ENCODE data around the gene ATAD3B.
"Not testable (repeated sequence)": the region's sequence is repeated elsewhere in the genome, so short reads cannot be mapped to it uniquely, and the experiment has no call there.

DNA sequence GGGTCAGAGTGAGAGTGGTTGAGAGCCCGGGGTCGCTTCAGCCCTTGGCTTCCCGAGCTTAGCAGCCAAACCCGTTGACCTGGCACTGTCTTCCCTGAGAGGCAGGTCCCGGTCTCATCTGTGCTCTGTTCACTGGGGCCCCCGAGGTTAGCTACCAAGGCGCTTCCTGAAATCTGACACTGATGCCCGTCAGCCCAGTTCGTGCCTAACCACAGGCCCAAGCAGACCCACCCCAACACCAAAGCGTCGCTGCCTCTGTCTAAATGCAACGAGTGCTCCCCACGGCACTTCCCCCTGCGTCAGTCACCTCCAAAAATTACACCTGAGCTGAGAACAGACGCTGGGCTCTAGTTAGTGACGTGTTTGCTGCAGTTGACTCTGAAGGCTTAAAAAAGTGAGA is 42.8 kb downstream of the ATAD3B start:
- not testable (repeated sequence) for TF ChIP-seq CTCF (IDR thresholded peaks at IDR 0.05 in 2 of 3, conservative IDR thresholded peaks at IDR 0.05 in 1 of 3; ENCODE audit: borderline replicate concordance in 1 of 3, insufficient read depth in 1 of 3, low read depth in 2 of 3, low read length in 2 of 3); POLR2A (IDR thresholded peaks at IDR 0.05; ENCODE audit: borderline replicate concordance, extremely low read depth, insufficient read depth, insufficient read length); EZH2phosphoT487 (IDR thresholded peaks at IDR 0.05; ENCODE audit: borderline replicate concordance); RAD21 (IDR thresholded peaks at IDR 0.05; ENCODE audit: low read depth); MAX (IDR thresholded peaks at IDR 0.05); ZFX (IDR thresholded peaks at IDR 0.05); SP1 (IDR thresholded peaks at IDR 0.05; ENCODE audit: low read depth); YY1 (IDR thresholded peaks at IDR 0.05; ENCODE audit: extremely low read depth, insufficient replicate concordance, low read depth, low read length); CEBPB (IDR thresholded peaks at IDR 0.05; ENCODE audit: low read depth); EZH2 (IDR thresholded peaks at IDR 0.05); POLR2AphosphoS5 (IDR thresholded peaks at IDR 0.05; ENCODE audit: low read depth, low read length); SRF (IDR thresholded peaks at IDR 0.05; ENCODE audit: low read depth)
- TF ChIP-seq, protein P1, sequence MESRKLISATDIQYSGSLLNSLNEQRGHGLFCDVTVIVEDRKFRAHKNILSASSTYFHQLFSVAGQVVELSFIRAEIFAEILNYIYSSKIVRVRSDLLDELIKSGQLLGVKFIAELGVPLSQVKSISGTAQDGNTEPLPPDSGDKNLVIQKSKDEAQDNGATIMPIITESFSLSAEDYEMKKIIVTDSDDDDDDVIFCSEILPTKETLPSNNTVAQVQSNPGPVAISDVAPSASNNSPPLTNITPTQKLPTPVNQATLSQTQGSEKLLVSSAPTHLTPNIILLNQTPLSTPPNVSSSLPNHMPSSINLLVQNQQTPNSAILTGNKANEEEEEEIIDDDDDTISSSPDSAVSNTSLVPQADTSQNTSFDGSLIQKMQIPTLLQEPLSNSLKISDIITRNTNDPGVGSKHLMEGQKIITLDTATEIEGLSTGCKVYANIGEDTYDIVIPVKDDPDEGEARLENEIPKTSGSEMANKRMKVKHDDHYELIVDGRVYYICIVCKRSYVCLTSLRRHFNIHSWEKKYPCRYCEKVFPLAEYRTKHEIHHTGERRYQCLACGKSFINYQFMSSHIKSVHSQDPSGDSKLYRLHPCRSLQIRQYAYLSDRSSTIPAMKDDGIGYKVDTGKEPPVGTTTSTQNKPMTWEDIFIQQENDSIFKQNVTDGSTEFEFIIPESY (IDR thresholded peaks at IDR 0.05; ENCODE audit: extremely low read depth, insufficient replicate concordance, low read length) = not testable (repeated sequence)
